Left lung (tissue), 14 donors: Measurements from ENCODE around the gene SPCS1. TPM values are rescaled to one million over a fixed set of nuclear protein-coding genes. Genes with fewer than 3 reads are reported as not detected.

Experiments used
- ATAC-seq: fragments of 200-7000 bp; cut with Tn5 transposase; one replicate; pipeline ENCODE4 v1.9.1; 2020; ENCODE audit warnings: moderate library complexity
- DNase-seq, 4 donors: peaks; one replicate each; pipeline ENCODE4 v3.0.0-alpha.2; 2013 to 2020
- H3K27ac ChIP-seq, 2 donors: fragments of 200-600 bp; sonication (generic) in 1 of 2; one replicate each; pipeline versions ENCODE4 v1.5.0 to v1.8.0; 2020 to 2021
- H3K27me3 ChIP-seq, 2 donors: fragments of 200-600 bp; sonication (generic) in 1 of 2; one replicate each; pipeline versions ENCODE4 v1.5.0 to v1.8.0; 2020 to 2021
- H3K36me3 ChIP-seq, 2 donors: fragments of 200-600 bp; sonication (generic) in 1 of 2; one replicate each; pipeline versions ENCODE4 v1.5.0 to v1.8.0; 2020 to 2021
- H3K4me1 ChIP-seq, 2 donors: fragments of 200-600 bp; one replicate each; pipeline ENCODE4 v1.8.0; 2021
- H3K4me3 ChIP-seq, 2 donors: fragments of 200-600 bp; sonication (generic) in 1 of 2; one replicate each; pipeline versions ENCODE4 v1.5.0 to v1.8.0; 2020 to 2021; ENCODE audit warnings: mild to moderate bottlenecking in 1 of 2
- H3K9me3 ChIP-seq, 2 donors: fragments of 200-600 bp; sonication (generic) in 1 of 2; one replicate each; pipeline versions ENCODE4 v1.5.0 to v1.8.0; 2020 to 2021
- CTCF ChIP-seq, 2 donors: fragments of 200-600 bp; sonication (generic) in 1 of 2; IDR thresholded peaks; one replicate each; pipeline versions ENCODE4 v1.5.0 to v1.8.0; 2021; ENCODE audit warnings: antibody characterized with exemption in 2 of 2
- intact Hi-C, 2 donors: fragments of 100-400 bp; cut with DNase I; formaldehyde crosslinking; loops; one replicate each; pipeline versions ENCODE4 v1.11.2 to v1.14.2; 2022
- long read RNA-seq, 12 donors: library from polyadenylated mRNA in 2 of 12; unstranded in 2 of 12; transcript quantifications; one replicate each; pipeline ENCODE4 v2.0.0 and lab custom pipeline, GENCODE V29; 2019 to 2026
- polyA plus RNA-seq, 6 donors: library from polyadenylated mRNA; unstranded; fragments of 120-200 nt; gene quantifications; one replicate each; pipeline ENCODE4 v1.2.1, GENCODE V29; 2013; ENCODE audit not compliant: insufficient read length in 6 of 6
- total RNA-seq, 2 donors: library from RNA; stranded (reverse); fragmentation: NEBNext Ultra II Directional; extraction: Animal tissue kit (Norgen Biotek cat#: 25700); gene quantifications; one replicate each; pipeline ENCODE4 v1.2.1, GENCODE V29; 2021
- donor health status: DM: no; HTN: yes; CAD: no.
- donor health status: DM: no; HTN: no; CAD: no.

Gene SPCS1
- total RNA-seq = 100 to 1,000 TPM in 1 of 2 donors, 10 to 100 TPM in 1; 94.5 to 102 TPM
- polyA plus RNA-seq = 100 to 1,000 TPM; 108 to 128 (median 117) TPM
- long read RNA-seq, donor 1, full-length matches to known transcripts = 132 of 137 reads
- long read RNA-seq, donor 1, partial matches to known transcripts = 5 of 137 reads
- long read RNA-seq, donor 1, other reads (novel, unspliced or antisense) = 0 of 137 reads
- long read RNA-seq, donor 2, full-length matches to known transcripts = 94 of 94 reads
- long read RNA-seq, donor 2, partial matches to known transcripts = 0 of 94 reads
- long read RNA-seq, donor 2, other reads (novel, unspliced or antisense) = 0 of 94 reads
- long read RNA-seq, donor 3, full-length matches to known transcripts = 95 of 105 reads
- long read RNA-seq, donor 3, partial matches to known transcripts = 10 of 105 reads
- long read RNA-seq, donor 3, other reads (novel, unspliced or antisense) = 0 of 105 reads
- long read RNA-seq, donor 4, full-length matches to known transcripts = 150 of 157 reads
- long read RNA-seq, donor 4, partial matches to known transcripts = 2 of 157 reads
- long read RNA-seq, donor 4, other reads (novel, unspliced or antisense) = 5 of 157 reads
- long read RNA-seq, donor 5, full-length matches to known transcripts = 88 of 88 reads
- long read RNA-seq, donor 5, partial matches to known transcripts = 0 of 88 reads
- long read RNA-seq, donor 5, other reads (novel, unspliced or antisense) = 0 of 88 reads
- long read RNA-seq, donor 6, full-length matches to known transcripts = 89 of 134 reads
- long read RNA-seq, donor 6, partial matches to known transcripts = 15 of 134 reads
- long read RNA-seq, donor 6, other reads (novel, unspliced or antisense) = 30 of 134 reads
- long read RNA-seq, donor 7, full-length matches to known transcripts = 38 of 38 reads
- long read RNA-seq, donor 7, partial matches to known transcripts = 0 of 38 reads
- long read RNA-seq, donor 7, other reads (novel, unspliced or antisense) = 0 of 38 reads
- long read RNA-seq, donor 8, full-length matches to known transcripts = 59 of 59 reads
- long read RNA-seq, donor 8, partial matches to known transcripts = 0 of 59 reads
- long read RNA-seq, donor 8, other reads (novel, unspliced or antisense) = 0 of 59 reads
- long read RNA-seq, donor 9, full-length matches to known transcripts = 1 of 1 reads
- long read RNA-seq, donor 9, partial matches to known transcripts = 0 of 1 reads
- long read RNA-seq, donor 9, other reads (novel, unspliced or antisense) = 0 of 1 reads
- long read RNA-seq, donor 10, full-length matches to known transcripts = 167 of 171 reads
- long read RNA-seq, donor 10, partial matches to known transcripts = 0 of 171 reads
- long read RNA-seq, donor 10, other reads (novel, unspliced or antisense) = 4 of 171 reads
- long read RNA-seq, donor 11, full-length matches to known transcripts = 119 of 124 reads
- long read RNA-seq, donor 11, partial matches to known transcripts = 0 of 124 reads
- long read RNA-seq, donor 11, other reads (novel, unspliced or antisense) = 5 of 124 reads
- long read RNA-seq, donor 12, full-length matches to known transcripts = 55 of 67 reads
- long read RNA-seq, donor 12, partial matches to known transcripts = 12 of 67 reads
- long read RNA-seq, donor 12, other reads (novel, unspliced or antisense) = 0 of 67 reads

DNA sequence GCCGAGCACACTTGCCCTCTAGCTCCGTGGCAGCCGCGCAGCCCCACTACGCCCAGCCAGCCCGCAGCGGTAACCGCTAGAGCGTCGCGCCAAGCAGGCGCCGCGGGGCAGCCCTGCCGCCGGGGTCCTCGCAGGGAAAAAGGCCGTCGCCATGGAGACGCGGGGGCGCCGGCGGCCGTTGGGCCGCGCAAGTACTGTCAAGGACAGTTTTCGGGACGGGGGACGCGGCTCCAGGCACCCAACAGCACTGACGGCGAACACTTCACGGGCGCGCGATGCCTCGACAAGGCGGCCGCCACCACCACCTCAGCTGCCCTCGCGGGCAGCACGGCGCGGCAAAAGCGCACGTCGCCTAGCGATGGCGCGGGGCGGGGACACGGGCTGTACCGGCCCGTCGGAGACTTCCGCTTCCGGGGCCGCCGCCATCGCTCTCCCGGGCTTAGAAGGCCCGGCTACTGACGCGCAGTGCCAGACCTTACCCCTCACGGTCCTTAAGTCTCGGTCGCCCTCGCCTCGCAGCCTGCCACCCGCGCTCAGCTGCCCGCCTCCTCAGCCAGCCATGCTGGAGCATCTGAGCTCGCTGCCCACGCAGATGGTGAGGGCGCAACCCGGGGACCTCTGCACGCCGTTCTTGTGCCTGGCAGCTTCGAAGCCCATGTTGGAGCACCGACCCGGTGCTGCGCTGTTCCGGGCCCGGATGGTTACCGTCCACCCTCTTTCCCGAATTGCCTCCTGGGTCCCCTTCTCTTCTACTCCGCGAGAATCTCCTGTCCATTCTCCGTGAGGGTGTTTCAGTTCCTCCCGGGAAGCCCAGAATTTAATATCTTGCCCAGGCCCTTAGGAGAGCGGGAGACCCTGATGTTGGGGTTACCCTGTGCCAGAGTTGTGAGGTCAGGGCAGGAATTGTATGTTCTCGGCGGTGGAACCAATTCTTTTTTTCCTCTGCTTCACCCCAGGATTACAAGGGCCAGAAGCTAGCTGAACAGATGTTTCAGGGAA, at the start of gene SPCS1, which contains the start of gene GLT8D1:
Gene SPCS1, plus strand, starts transcription at position 419 of the 999 bp plus-strand sequence. Its CDS starts 141 bp downstream, at position 560.
Gene GLT8D1, minus strand, starts transcription at position 104 of the 999 bp plus-strand sequence. CDS start 5,331 bp downstream, outside the sequence.
- peak; percentile 95 for ATAC-seq

GRCh38 chr3:52660046-52660445, 45.9 kb upstream of the SPCS1 start:
- H3K36me3 ChIP-seq = peaks cover 0 to 86% of the 10 kb centered on the region in 2 donors
- no peaks in the 10 kb centered on the region for H3K4me1 ChIP-seq
- no peak overlapping the region for H3K27ac ChIP-seq
- TF ChIP-seq CTCF (IDR thresholded peaks at IDR 0.05) = no peak
- DNase-seq = no peak
- H3K4me3 ChIP-seq = no peak overlapping the region
- intact Hi-C loops = no loop called here
- no peak for ATAC-seq
- H3K9me3 ChIP-seq = no peaks in the 10 kb centered on the region
- no peaks in the 10 kb centered on the region for H3K27me3 ChIP-seq

More for the DNA sequence above, at the start of gene SPCS1, which contains the start of gene GLT8D1:
- TF ChIP-seq CTCF (IDR thresholded peaks at IDR 0.05) = no peak
- Histone ChIP-seq H3K36me3 (peaks cover 0 to 23% of the 10 kb centered on the region in 2 donors), H3K27ac (peak within 1 kb of the TSS; percentile 87 to 91), H3K9me3 (no peaks in the 10 kb centered on the region), H3K27me3 (no peaks in the 10 kb centered on the region), H3K4me1 (peaks cover 23 to 39% of the 10 kb centered on the region in 2 donors), H3K4me3 (peak within 1 kb of the TSS; percentile 94 to 99)
- intact Hi-C loops = no loop called here
- DNase-seq = peak; percentile 87 to 97 (median 93)

DNA sequence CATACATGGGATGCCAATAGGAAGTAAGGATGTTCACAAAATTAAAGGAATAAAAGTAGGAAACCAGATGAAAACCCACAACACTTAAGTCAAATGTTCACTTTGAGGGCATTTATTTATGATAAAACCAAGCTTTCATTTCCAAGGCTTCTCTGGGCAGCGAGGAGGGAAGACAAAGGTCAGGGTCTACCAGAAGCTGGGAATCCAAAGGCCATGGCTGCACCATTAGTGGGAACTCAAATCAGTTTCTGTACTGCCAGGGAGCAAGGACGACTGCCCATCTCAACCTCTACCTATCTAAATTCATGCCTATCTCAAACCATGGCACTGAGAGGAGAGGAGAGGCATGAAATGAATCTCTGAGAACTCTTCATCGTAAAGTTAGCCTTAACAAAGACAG, 42.8 kb upstream of the SPCS1 start:
- intact Hi-C loops = no loop called here
- TF ChIP-seq CTCF (IDR thresholded peaks at IDR 0.05) = no peak
- no peaks in the 10 kb centered on the region for H3K9me3 ChIP-seq
- no peak overlapping the region for H3K27ac ChIP-seq
- H3K4me3 ChIP-seq = no peak overlapping the region
- no peaks in the 10 kb centered on the region for H3K4me1 ChIP-seq
- H3K27me3 ChIP-seq = no peaks in the 10 kb centered on the region
- ATAC-seq (no peak), DNase-seq (no peak)
- peaks cover 0 to 86% of the 10 kb centered on the region in 2 donors for H3K36me3 ChIP-seq
